Tibial nerve (tissue), 4 donors: ENCODE results near the gene ITPK1. TPM values are rescaled to one million over a fixed set of nuclear protein-coding genes. Genes with fewer than 3 reads are reported as not detected.
A peak's percentile ranks its signal among the peaks of the same experiment; 100 is the strongest.

Experiments used
- DNase-seq, 2 donors: peaks; one replicate each; pipeline ENCODE4 v3.0.0-alpha.2; 2019; ENCODE audit warnings: low spot score in 2 of 2
- H3K27ac ChIP-seq, 4 donors: fragments of 200-600 bp; sonication (generic) in 3 of 4; one replicate each; pipeline ENCODE4 v1.5.1; 2017 to 2019; ENCODE audit warnings: mild to moderate bottlenecking in 1 of 4
- H3K27me3 ChIP-seq, 2 donors: fragments of 200-600 bp; sonication (generic) in 1 of 2; one replicate each; pipeline versions ENCODE4 v1.5.1 to v1.6.0; 2017 to 2019
- H3K36me3 ChIP-seq, 3 donors: fragments of 200-600 bp; sonication (generic); one replicate each; pipeline ENCODE4 v1.5.1; 2018 to 2019
- H3K4me1 ChIP-seq, 4 donors: fragments of 200-600 bp; sonication (generic) in 3 of 4; one replicate each; pipeline ENCODE4 v1.5.1; 2017 to 2019
- H3K4me3 ChIP-seq, 4 donors: fragments of 200-600 bp; sonication (generic) in 3 of 4; one replicate each; pipeline ENCODE4 v1.5.1; 2017 to 2019; ENCODE audit warnings: mild to moderate bottlenecking in 1 of 4, moderate library complexity in 1 of 4
- H3K9me3 ChIP-seq, 4 donors: fragments of 200-600 bp; sonication (generic) in 3 of 4; one replicate each; pipeline ENCODE4 v1.5.1; 2017 to 2019
- EP300 ChIP-seq, 2 donors: sonication (generic); formaldehyde crosslinking; IDR thresholded peaks; one replicate each; pipeline ENCODE4 v1.6.1; 2017; ENCODE audit warnings: antibody characterized with exemption in 2 of 2, mild to moderate bottlenecking in 1 of 2
- POLR2A ChIP-seq, 2 donors: fragments of 450-650 bp; IDR thresholded peaks; one replicate each; pipeline ENCODE4 v1.6.1; 2017; ENCODE audit warnings: antibody characterized with exemption in 2 of 2, mild to moderate bottlenecking in 2 of 2, moderate library complexity in 2 of 2
- WGBS, 2 donors: methylation state at CpG; one replicate each; pipeline ENCODE4 v1.1.5; 2018; 5-methylcytosine and 5-hydroxymethylcytosine counted together
- total RNA-seq, 4 donors: library from RNA; depleted of rRNA; stranded (reverse); fragments of >200 nt; gene quantifications; one replicate each; pipeline ENCODE4 v1.1.0, GENCODE V29; 2016
- TF ChIP-seq, protein P1 (sequence below), 5 experiments: fragments of 200-600 bp in 3 of 5; fragments of 450-650 bp in 2 of 5; sonication (generic) in 3 of 5; IDR thresholded peaks; one replicate each; pipeline ENCODE4 v1.5.1; 2016 to 2019; ENCODE audit warnings: antibody characterized with exemption in 5 of 5, mild to moderate bottlenecking in 3 of 5, moderate library complexity in 2 of 5

ITPK1 gene
- total RNA-seq, 4 donors from 2014 or later: 67.4 to 121 (median 92.5) TPM

GRCh38 chr14:93156693-93157369, 41.1 kb upstream of the ITPK1 start:
- 58 to 69% methylated on average over 7 to 8 of the region's 8 CpGs for WGBS, 2 donors
- no peaks in the 10 kb centered on the region for H3K27me3 ChIP-seq
- no peaks in the 10 kb centered on the region for H3K4me1 ChIP-seq
- no peak overlapping the region for H3K27ac ChIP-seq
- H3K9me3 ChIP-seq: no peaks in the 10 kb centered on the region
- no peak for DNase-seq
- H3K4me3 ChIP-seq: no peak overlapping the region
- no peaks in the 10 kb centered on the region for H3K36me3 ChIP-seq
- TF ChIP-seq POLR2A (IDR thresholded peaks at IDR 0.05): no peak
- TF ChIP-seq EP300 (IDR thresholded peaks at IDR 0.05): no peak
- TF ChIP-seq, protein P1, sequence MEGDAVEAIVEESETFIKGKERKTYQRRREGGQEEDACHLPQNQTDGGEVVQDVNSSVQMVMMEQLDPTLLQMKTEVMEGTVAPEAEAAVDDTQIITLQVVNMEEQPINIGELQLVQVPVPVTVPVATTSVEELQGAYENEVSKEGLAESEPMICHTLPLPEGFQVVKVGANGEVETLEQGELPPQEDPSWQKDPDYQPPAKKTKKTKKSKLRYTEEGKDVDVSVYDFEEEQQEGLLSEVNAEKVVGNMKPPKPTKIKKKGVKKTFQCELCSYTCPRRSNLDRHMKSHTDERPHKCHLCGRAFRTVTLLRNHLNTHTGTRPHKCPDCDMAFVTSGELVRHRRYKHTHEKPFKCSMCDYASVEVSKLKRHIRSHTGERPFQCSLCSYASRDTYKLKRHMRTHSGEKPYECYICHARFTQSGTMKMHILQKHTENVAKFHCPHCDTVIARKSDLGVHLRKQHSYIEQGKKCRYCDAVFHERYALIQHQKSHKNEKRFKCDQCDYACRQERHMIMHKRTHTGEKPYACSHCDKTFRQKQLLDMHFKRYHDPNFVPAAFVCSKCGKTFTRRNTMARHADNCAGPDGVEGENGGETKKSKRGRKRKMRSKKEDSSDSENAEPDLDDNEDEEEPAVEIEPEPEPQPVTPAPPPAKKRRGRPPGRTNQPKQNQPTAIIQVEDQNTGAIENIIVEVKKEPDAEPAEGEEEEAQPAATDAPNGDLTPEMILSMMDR (IDR thresholded peaks at IDR 0.05): no peak

- TF ChIP-seq, protein P1 (IDR thresholded peaks at IDR 0.05): no peak
- TF ChIP-seq EP300 (IDR thresholded peaks at IDR 0.05) (no peak), POLR2A (IDR thresholded peaks at IDR 0.05) (no peak)
- WGBS, 2 donors: 70 to 79% methylated on average over 2 of the region's 2 CpGs
- Histone ChIP-seq H3K36me3 (no peaks in the 10 kb centered on the region), H3K27me3 (no peaks in the 10 kb centered on the region), H3K4me3 (no peak overlapping the region), H3K27ac (no peak overlapping the region), H3K4me1 (no peaks in the 10 kb centered on the region), H3K9me3 (no peaks in the 10 kb centered on the region)
- DNase-seq: no peak
These were observed 39.9 kb upstream of the ITPK1 start for GRCh38 chr14:93155667-93156066.

GRCh38 chr14:93153121-93153520, 37.4 kb upstream of the ITPK1 start:
- Histone ChIP-seq H3K27ac (no peak overlapping the region), H3K36me3 (no peaks in the 10 kb centered on the region), H3K4me1 (no peaks in the 10 kb centered on the region), H3K27me3 (no peaks in the 10 kb centered on the region), H3K9me3 (no peaks in the 10 kb centered on the region), H3K4me3 (no peak overlapping the region)
- WGBS, 2 donors: 68 to 77% methylated on average over 7 of the region's 7 CpGs
- TF ChIP-seq EP300 (IDR thresholded peaks at IDR 0.05): no peak
- TF ChIP-seq, protein P1 (IDR thresholded peaks at IDR 0.05): no peak
- TF ChIP-seq POLR2A (IDR thresholded peaks at IDR 0.05): no peak
- no peak for DNase-seq

GRCh38 chr14:93150227-93151208, 34.8 kb upstream of the ITPK1 start:
- no peak overlapping the region for H3K27ac ChIP-seq
- no peaks in the 10 kb centered on the region for H3K4me1 ChIP-seq
- TF ChIP-seq EP300 (IDR thresholded peaks at IDR 0.05): no peak

DNA sequence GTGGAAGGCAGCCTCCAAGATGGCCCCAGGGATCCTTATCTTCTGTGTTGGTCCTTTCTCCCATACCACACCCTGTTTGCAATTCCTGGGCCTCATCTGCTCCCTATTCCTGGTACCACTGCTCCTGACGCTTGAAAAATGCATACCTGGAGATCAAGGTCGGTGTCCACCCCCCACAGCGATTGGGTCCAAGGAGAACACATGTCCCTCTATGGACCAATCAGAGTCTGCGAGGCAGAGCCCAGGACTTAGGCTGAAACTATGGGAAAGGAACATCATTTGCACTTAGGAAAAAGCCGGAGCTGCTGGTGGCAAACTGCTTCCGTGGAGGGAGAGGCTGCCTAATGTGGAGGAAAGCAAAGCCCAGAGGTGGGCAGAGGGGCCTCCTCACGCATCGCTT, 33.3 kb upstream of the ITPK1 start:
- no peak for DNase-seq
- no peaks in the 10 kb centered on the region for H3K36me3 ChIP-seq
- no peak overlapping the region for H3K27ac ChIP-seq
- no peaks in the 10 kb centered on the region for H3K9me3 ChIP-seq
- no peak for TF ChIP-seq EP300 (IDR thresholded peaks at IDR 0.05)
- TF ChIP-seq, protein P1 (IDR thresholded peaks at IDR 0.05): no peak
- no peaks in the 10 kb centered on the region for H3K27me3 ChIP-seq
- WGBS, 2 donors: 91 to 94% methylated on average over 8 of the region's 8 CpGs
- H3K4me1 ChIP-seq: no peaks in the 10 kb centered on the region
- no peak overlapping the region for H3K4me3 ChIP-seq

More at GRCh38 chr14:93150227-93151208, 34.8 kb upstream of the ITPK1 start:
- no peaks in the 10 kb centered on the region for H3K36me3 ChIP-seq
- peak in 1 of 2 donors; percentile 17 for DNase-seq
- WGBS, 2 donors: 41 to 44% methylated on average over 16 of the region's 16 CpGs
- no peak overlapping the region for H3K4me3 ChIP-seq
- no peaks in the 10 kb centered on the region for H3K27me3 ChIP-seq
- no peaks in the 10 kb centered on the region for H3K9me3 ChIP-seq
